ENCODE data around the gene ARHGAP10. TPM values are rescaled to one million over a fixed set of nuclear protein-coding genes. Genes with fewer than 3 reads are reported as not detected.

Gene ARHGAP10
- total RNA-seq, 4 donors from 2014 or later: 186 to 296 (median 192) TPM

GRCh38 chr4:147950261-147950660 is 218.4 kb downstream of the ARHGAP10 start:
- DNase-seq (ENCODE audit: extremely low spot score): no peak
- H3K9me3 ChIP-seq: no peaks in the 10 kb centered on the region
- intact Hi-C loops (cut with DNase I): no loop called here
- H3K4me1 ChIP-seq: peaks cover 0 to 22% (median 21%) of the 10 kb centered on the region in 4 donors
- no peak overlapping the region for H3K4me3 ChIP-seq
- no peak overlapping the region for H3K27ac ChIP-seq (replicated peaks in 1 of 4)
- TF ChIP-seq POLR2A (IDR thresholded peaks at IDR 0.05; ENCODE audit: low read depth): no peak
- TF ChIP-seq EP300 (IDR thresholded peaks at IDR 0.05): no peak
- TF ChIP-seq POLR2AphosphoS5 (IDR thresholded peaks at IDR 0.05): no peak
- TF ChIP-seq CTCF (IDR thresholded peaks at IDR 0.05): no peak
- H3K27me3 ChIP-seq: no peaks in the 10 kb centered on the region
- peaks cover 22 to 76% (median 46%) of the 10 kb centered on the region in 4 donors for H3K36me3 ChIP-seq
- WGBS: 100% methylated on average over 1 of the region's 1 CpG

- Histone ChIP-seq H3K27ac (replicated peaks in 1 of 4) (no peak overlapping the region), H3K27me3 (no peaks in the 10 kb centered on the region), H3K36me3 (peaks cover 22 to 70% (median 44%) of the 10 kb centered on the region in 4 donors), H3K4me1 (peaks cover under 1 to 28% (median 27%) of the 10 kb centered on the region in 4 donors), H3K4me3 (no peak overlapping the region), H3K9me3 (no peaks in the 10 kb centered on the region)
- DNase-seq (ENCODE audit: extremely low spot score): no peak
- TF ChIP-seq POLR2A (IDR thresholded peaks at IDR 0.05; ENCODE audit: low read depth) (no peak), EP300 (IDR thresholded peaks at IDR 0.05) (no peak), POLR2AphosphoS5 (IDR thresholded peaks at IDR 0.05) (no peak), CTCF (IDR thresholded peaks at IDR 0.05) (no peak)
- 39% methylated on average over 2 of the region's 2 CpGs for WGBS
- intact Hi-C loops (cut with DNase I): no loop called here
Observed at GRCh38 chr4:147950841-147951240, 219.0 kb downstream of the ARHGAP10 start.

DNA sequence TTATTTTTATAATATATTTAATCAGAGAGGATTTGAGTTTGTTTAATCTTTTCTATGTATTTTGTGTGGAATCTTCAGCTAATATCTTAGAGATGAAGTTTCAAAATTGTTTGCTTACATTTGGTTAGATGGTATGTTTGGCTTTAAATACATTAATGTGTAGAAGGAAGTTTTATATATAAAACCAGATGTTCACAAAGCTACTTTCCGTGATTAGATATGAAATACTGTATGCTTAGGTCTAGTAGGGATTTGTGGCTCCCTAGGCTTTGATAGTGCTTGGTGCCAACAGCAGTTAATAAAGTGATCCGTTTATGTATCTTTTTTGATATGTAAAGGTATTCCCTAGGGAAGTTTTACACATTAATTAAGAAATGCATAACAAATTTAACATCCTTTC is 223.0 kb downstream of the ARHGAP10 start:
- TF ChIP-seq POLR2A (IDR thresholded peaks at IDR 0.05; ENCODE audit: low read depth) (no peak), POLR2AphosphoS5 (IDR thresholded peaks at IDR 0.05) (no peak)
- H3K27ac ChIP-seq (replicated peaks in 1 of 4): no peak overlapping the region
- intact Hi-C loops (cut with DNase I): no loop called here
- 96% methylated on average over 2 of the region's 2 CpGs for WGBS
- peaks cover 17 to 55% (median 50%) of the 10 kb centered on the region in 4 donors for H3K4me1 ChIP-seq
- no peak overlapping the region for H3K4me3 ChIP-seq
- no peaks in the 10 kb centered on the region for H3K27me3 ChIP-seq
- no peak for DNase-seq (ENCODE audit: extremely low spot score)
- peaks cover 0 to 31% (median 12%) of the 10 kb centered on the region in 4 donors for H3K36me3 ChIP-seq
- no peaks in the 10 kb centered on the region for H3K9me3 ChIP-seq

DNA sequence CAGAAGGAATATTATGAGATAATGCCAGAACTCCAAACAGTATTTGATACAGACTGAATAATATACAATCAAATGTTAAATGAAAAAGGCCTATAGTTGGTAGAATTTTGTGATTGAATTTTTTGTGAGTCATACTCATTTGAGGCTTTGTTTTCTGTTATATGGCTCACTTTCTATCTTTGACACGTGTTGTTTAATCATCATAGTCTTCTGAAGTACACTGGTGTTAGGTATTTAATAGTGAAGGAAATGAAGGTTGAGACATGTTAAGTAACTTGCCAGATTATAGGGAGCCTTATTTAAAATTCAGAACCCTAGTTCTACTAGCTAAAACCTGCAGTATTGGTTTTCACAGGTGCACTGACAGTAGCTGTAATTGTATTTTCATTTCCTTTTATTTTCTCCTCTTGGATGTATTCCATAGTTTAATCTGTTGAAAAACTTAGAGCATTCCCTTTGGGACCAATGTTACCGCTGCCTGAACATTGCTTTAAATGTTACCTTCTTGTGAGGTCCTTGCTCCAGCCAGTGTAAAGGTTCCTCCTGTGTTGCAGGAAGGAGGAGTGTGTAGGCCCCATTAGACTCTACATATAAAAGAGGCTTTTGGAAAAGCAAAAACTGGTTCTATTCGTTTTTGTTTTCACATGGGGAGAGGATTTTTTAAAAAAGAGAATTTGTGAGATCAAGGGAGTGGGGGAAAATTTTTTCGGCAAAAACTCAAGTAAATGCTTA is 224.1 kb downstream of the ARHGAP10 start:
- H3K36me3 ChIP-seq: peaks cover 4 to 25% (median 9%) of the 10 kb centered on the region in 4 donors
- peaks cover 17 to 44% (median 40%) of the 10 kb centered on the region in 4 donors for H3K4me1 ChIP-seq
- no peaks in the 10 kb centered on the region for H3K27me3 ChIP-seq
- WGBS: 31% methylated on average over 4 of the region's 4 CpGs
- intact Hi-C loops (cut with DNase I): no loop called here
- TF ChIP-seq CTCF (IDR thresholded peaks at IDR 0.05) (no peak), POLR2AphosphoS5 (IDR thresholded peaks at IDR 0.05) (no peak), POLR2A (IDR thresholded peaks at IDR 0.05; ENCODE audit: low read depth) (no peak), EP300 (IDR thresholded peaks at IDR 0.05) (no peak)
- no peaks in the 10 kb centered on the region for H3K9me3 ChIP-seq
- no peak overlapping the region for H3K4me3 ChIP-seq
- DNase-seq (ENCODE audit: extremely low spot score): no peak
- peak overlapping the region; percentile 13 to 46 (median 26) for H3K27ac ChIP-seq (replicated peaks in 1 of 4)

DNA sequence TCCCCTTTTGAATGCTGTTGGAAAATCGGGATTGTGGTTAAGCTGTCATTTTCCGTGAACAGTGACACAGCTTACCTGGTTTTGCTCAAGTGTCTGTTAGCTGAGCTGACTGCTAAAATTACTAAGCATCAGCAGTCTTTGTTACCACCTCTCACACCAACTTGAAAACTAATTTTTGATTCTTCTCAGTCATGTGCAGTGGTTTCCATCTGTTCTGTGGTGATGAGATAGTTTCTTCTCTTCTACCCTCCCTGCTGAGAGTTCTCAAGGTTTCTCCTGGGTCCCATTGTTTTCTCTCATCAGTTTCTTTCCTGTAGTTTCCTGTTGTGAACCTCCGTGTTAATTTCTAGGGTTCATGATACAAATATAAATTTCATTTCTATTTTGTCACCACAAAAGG is 225.6 kb downstream of the ARHGAP10 start:
- Histone ChIP-seq H3K9me3 (no peaks in the 10 kb centered on the region), H3K4me3 (no peak overlapping the region), H3K27ac (replicated peaks in 1 of 4) (no peak overlapping the region), H3K36me3 (peaks cover 0 to 21% (median 3%) of the 10 kb centered on the region in 4 donors), H3K4me1 (peaks cover 17 to 42% (median 40%) of the 10 kb centered on the region in 4 donors), H3K27me3 (no peaks in the 10 kb centered on the region)
- TF ChIP-seq POLR2AphosphoS5 (IDR thresholded peaks at IDR 0.05) (peak in 1 of 2 donors; percentile 8), EP300 (IDR thresholded peaks at IDR 0.05) (no peak)
- DNase-seq (ENCODE audit: extremely low spot score): no peak
- 84% methylated on average over 3 of the region's 3 CpGs for WGBS
- intact Hi-C loops (cut with DNase I): no loop called here

Data from esophagus muscularis mucosa (tissue), 4 donors.